Ascending aorta (tissue), 2 donors: Measurements from ENCODE around the gene IL1RL2. TPM values are rescaled to one million over a fixed set of nuclear protein-coding genes. Genes with fewer than 3 reads are reported as not detected.

Experiments used
- DNase-seq, 2 donors: peaks; one replicate each; pipeline ENCODE4 v3.0.0-alpha.2; 2019; ENCODE audit warnings: low spot score in 2 of 2
- H3K27ac ChIP-seq, 2 donors: fragments of 200-600 bp; sonication (generic); one replicate each; pipeline ENCODE4 v1.5.1; 2016 to 2017; ENCODE audit warnings: mild to moderate bottlenecking in 1 of 2
- H3K27me3 ChIP-seq: fragments of 200-600 bp; sonication (generic); one replicate; pipeline ENCODE4 v1.5.1; 2017
- H3K36me3 ChIP-seq, 2 donors: fragments of 200-600 bp; sonication (generic); one replicate each; pipeline ENCODE4 v1.5.1; 2016
- H3K4me1 ChIP-seq, 2 donors: fragments of 200-600 bp; sonication (generic); one replicate each; pipeline ENCODE4 v1.5.1; 2016 to 2017; ENCODE audit warnings: mild to moderate bottlenecking in 1 of 2
- H3K4me3 ChIP-seq, 2 donors: fragments of 200-600 bp; sonication (generic); one replicate each; pipeline ENCODE4 v1.5.1; 2016 to 2017; ENCODE audit warnings: mild to moderate bottlenecking in 1 of 2
- H3K9me3 ChIP-seq, 2 donors: fragments of 200-600 bp; sonication (generic); one replicate each; pipeline ENCODE4 v1.5.1; 2016
- intact Hi-C: fragments of 100-400 bp; cut with DNase I; formaldehyde crosslinking; loops from one replicate; pipeline ENCODE4 v1.15.1; 2023
- total RNA-seq: library from RNA; depleted of rRNA; stranded (reverse); fragments of >200 nt; gene quantifications from one replicate; pipeline ENCODE4 v1.1.0, GENCODE V29; 2016
- TF ChIP-seq, protein P1 (sequence below), 3 experiments: fragments of 200-600 bp in 2 of 3; fragments of 450-650 bp in 1 of 3; sonication (generic) in 2 of 3; IDR thresholded peaks; one replicate each; pipeline ENCODE4 v1.5.1; 2016 to 2019; ENCODE audit warnings: antibody characterized with exemption in 3 of 3, mild to moderate bottlenecking in 1 of 3, moderate library complexity in 1 of 3

The IL1RL2 gene
- total RNA-seq, 1 donor from 2014 or later, result not detected

DNA sequence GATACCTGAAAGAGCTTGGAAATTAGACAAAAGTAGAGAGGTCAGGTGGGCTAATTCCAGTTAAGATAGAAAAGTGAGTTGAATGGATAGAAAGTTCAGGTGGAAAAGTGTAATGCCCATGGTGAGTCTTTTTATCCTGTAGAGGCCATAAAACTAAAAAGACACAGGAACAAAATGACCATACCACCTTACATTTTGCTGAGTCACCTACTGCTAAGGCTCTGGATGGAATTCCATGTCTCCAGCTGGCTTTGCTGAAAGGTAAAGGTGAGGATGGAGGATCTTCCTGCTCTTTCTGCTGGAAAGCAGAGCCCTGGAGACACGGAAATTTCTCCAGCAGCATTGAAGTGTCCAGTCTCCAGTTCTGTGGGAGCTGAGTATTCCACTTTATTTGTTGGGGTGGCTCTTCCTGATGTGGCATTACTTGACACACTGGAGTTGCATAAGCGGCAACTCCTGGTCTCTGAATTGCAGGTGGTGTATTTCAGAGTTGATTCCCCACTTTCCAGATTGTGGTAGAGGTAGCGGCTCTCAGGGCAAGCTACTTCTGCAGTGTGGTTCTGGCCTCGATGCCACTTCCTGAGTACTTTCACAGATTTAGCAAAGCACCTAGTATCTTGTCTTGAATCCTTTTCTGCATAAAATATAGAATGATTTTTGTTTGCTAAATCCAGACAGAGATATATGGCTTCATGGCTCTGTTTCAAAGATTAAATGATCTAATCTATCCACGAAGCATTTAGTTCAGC, 10.7 kb downstream of the IL1RL2 start:
- Histone ChIP-seq H3K27me3 (no peaks in the 10 kb centered on the region), H3K4me1 (no peaks in the 10 kb centered on the region), H3K9me3 (no peaks in the 10 kb centered on the region), H3K4me3 (no peak overlapping the region), H3K36me3 (no peaks in the 10 kb centered on the region), H3K27ac (no peak overlapping the region)
- intact Hi-C loops, result no loop called here
- no peak for DNase-seq
- TF ChIP-seq, protein P1, sequence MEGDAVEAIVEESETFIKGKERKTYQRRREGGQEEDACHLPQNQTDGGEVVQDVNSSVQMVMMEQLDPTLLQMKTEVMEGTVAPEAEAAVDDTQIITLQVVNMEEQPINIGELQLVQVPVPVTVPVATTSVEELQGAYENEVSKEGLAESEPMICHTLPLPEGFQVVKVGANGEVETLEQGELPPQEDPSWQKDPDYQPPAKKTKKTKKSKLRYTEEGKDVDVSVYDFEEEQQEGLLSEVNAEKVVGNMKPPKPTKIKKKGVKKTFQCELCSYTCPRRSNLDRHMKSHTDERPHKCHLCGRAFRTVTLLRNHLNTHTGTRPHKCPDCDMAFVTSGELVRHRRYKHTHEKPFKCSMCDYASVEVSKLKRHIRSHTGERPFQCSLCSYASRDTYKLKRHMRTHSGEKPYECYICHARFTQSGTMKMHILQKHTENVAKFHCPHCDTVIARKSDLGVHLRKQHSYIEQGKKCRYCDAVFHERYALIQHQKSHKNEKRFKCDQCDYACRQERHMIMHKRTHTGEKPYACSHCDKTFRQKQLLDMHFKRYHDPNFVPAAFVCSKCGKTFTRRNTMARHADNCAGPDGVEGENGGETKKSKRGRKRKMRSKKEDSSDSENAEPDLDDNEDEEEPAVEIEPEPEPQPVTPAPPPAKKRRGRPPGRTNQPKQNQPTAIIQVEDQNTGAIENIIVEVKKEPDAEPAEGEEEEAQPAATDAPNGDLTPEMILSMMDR (IDR thresholded peaks at IDR 0.05), result no peak

DNA sequence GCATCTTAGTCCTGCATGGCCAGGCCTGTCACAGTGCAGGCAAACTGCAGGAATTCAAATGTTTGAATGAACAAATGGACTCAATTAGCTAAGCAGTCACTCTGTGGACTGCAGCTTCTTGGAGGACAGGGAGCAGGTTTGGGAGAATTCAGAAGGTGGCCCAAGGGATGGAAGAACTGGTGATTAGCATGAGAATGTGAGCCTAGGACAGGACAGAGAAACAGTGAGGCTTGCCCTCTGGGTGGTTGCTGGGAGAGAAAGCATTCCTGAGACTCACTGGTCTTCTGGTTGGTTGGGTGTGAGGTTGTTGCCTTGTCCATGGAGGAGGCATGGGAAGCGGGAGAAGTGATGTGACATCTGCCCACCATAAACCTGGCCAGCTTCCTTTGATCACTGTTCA, 13.7 kb downstream of the IL1RL2 start:
- DNase-seq, result no peak
- intact Hi-C loops, result no loop called here

DNA sequence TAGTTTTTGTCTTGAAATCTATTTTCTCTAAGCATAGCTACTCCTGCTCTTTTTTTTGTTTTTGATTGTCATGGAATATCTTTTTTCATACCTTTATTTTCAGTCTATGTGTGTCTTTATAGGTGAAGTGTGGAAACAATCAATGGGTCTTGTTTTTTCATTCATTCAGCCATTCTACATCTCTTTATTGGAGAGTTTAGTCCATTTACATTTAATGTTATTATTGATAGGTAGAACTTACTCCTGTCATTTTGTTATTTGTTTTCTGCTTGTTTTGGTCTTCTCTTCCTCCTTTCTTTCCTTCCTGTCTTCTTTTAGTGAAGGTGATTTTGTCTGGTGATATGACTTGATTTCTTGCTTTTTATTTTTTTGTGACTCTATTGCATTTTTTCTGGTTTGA, 17.8 kb downstream of the IL1RL2 start:
- H3K4me1 ChIP-seq, result no peaks in the 10 kb centered on the region
- H3K27ac ChIP-seq, result no peak overlapping the region
- TF ChIP-seq, protein P1 (IDR thresholded peaks at IDR 0.05), result no peak
- intact Hi-C loops, result no loop called here
- H3K27me3 ChIP-seq, result no peaks in the 10 kb centered on the region
- no peaks in the 10 kb centered on the region for H3K36me3 ChIP-seq
- DNase-seq, result no peak
- H3K9me3 ChIP-seq, result no peaks in the 10 kb centered on the region
- no peak overlapping the region for H3K4me3 ChIP-seq

More for the DNA sequence above, 13.7 kb downstream of the IL1RL2 start:
- no peak overlapping the region for H3K27ac ChIP-seq
- H3K4me3 ChIP-seq, result no peak overlapping the region
- no peaks in the 10 kb centered on the region for H3K27me3 ChIP-seq
- no peaks in the 10 kb centered on the region for H3K9me3 ChIP-seq
- TF ChIP-seq, protein P1 (IDR thresholded peaks at IDR 0.05), result no peak
- H3K4me1 ChIP-seq, result no peaks in the 10 kb centered on the region
- no peaks in the 10 kb centered on the region for H3K36me3 ChIP-seq

DNA sequence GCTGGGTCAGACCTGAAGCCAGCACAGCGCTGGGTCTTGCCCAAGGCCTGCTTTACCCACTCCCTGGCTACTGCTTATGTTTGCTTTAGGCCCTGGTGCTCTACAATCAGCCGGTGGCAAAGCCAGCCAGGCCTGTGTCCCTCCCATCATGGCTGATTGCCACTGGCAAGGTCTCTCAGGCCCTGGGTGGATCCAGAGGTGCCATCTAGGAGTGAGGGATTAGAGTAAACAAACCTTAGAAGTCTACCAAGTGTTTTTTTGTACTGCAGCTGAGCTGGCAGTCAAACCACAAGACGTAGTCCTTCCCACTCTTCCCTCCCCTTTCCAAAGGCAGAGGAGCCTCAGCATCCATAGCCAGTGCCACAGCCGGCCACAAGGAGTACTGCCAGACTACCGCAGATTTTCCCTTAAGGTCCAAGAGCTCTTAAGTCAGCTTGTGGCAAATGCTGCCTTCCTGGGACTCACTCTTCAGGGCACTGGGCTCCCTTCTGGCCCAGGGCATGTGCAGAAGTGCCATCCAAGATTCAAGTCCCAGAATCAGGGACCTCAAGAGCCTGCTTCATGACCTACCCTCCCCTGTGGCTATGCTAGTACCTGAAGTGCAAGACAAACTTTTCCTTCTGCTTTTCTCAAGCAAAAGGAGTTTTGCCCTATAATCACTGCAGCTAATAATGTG, 20.0 kb downstream of the IL1RL2 start:
- no peak for DNase-seq
- intact Hi-C loops, result no loop called here
- Histone ChIP-seq H3K9me3 (no peaks in the 10 kb centered on the region), H3K27me3 (no peaks in the 10 kb centered on the region), H3K4me3 (no peak overlapping the region), H3K4me1 (no peaks in the 10 kb centered on the region), H3K27ac (peak overlapping the region in 1 of 2 donors; percentile 10), H3K36me3 (no peaks in the 10 kb centered on the region)
- TF ChIP-seq, protein P1 (IDR thresholded peaks at IDR 0.05), result peak in 1 of 3 experiments; percentile 9

DNA sequence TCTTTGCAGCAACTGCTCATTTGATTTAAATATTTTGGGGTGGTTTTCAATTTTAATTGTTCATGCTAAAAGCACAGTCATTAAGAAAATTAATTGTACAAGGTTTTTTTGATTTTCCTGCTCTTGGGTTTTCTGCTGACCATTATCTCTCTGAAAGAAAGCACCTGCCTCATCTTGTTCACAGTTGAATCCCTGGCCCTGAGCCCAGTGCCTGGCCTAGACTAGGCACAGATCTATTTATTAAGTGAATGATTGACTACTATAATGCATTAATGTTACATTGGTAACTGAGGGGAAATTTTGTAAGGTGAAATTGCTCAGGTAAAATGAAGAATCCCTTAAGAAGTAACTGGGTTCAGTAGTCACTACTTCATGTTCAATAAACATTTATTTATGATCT, 22.0 kb downstream of the IL1RL2 start:
- H3K4me1 ChIP-seq, result no peaks in the 10 kb centered on the region
- TF ChIP-seq, protein P1 (IDR thresholded peaks at IDR 0.05), result no peak
- DNase-seq, result no peak
- no peak overlapping the region for H3K27ac ChIP-seq
- no peaks in the 10 kb centered on the region for H3K36me3 ChIP-seq
- no peaks in the 10 kb centered on the region for H3K9me3 ChIP-seq
- no peaks in the 10 kb centered on the region for H3K27me3 ChIP-seq
- no peak overlapping the region for H3K4me3 ChIP-seq
- intact Hi-C loops, result no loop called here
